NCI-H1436 (cell line): ENCODE data around the gene OCRL.

Experiments used
- DNase-seq: peaks from one replicate; lab custom pipeline; 2025; lab: John Stamatoyannopoulos, UW

OCRL gene

DNA sequence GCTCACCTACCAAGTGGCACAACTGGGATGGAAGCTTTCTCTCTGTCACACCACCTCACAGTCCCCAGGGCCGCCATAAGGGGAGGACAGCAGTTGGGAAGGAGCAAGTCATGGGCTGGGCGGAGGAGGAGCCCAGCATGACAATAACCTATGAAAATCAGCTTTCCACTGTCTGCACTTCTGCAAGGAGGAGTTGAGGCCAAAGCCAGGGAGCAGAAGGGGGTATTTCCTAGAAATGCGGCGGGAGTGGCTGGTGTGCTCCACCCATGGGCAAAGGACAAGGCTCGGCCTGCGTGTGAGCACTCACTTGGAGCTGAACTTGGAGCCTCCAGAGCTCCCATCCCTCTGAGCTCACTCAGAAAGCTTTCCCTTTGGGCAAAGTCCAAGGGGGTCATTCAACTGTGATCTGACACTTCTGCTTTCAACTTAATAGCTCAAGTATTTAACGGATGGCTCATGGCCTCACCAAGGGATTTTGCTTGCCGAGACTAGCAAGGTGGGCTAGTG, 96.2 kb downstream of the OCRL start:
- DNase-seq, result no peak

DNA sequence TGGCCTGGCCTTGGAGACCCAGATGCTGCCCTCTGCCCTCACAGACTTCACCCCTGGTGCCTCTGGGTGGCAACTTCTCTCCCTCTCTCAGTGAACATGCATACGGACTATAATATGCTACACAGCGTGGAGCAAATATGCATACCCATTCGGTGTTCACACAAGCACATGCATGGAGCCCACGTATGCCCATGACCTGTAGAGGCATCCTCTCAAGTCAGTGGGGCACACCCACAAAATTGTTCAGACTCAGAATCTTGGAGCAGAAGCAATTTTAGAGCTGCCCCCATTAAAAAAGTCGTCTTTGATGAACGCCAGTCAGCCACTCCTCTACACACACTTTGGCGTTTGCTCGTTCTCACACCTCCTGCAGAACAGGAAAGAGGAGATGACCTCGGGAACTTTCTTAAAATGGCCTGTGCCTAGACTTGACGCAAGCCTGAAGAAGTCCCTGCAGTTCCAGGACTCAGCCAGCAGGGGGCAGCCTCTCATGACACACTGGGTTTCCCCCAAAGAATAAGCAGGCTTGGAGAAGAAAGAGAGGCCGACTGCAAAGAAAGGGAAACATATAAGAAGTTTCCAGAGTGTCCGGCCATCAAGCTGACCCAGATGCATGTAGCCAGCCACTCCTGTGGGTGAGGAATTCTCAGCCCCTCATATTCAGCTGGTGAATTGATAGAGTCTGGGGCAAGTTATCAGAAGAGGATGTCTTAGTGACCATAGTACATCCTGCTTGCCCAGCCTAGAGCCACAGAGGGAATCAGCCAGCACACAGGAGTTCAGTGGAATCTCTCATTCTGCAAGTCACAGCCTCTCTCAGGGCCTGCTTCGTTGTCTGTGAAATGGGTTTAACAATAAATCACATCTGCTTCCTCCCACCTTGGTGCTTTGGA, 97.4 kb downstream of the OCRL start:
- peak; percentile 65 for DNase-seq

DNA sequence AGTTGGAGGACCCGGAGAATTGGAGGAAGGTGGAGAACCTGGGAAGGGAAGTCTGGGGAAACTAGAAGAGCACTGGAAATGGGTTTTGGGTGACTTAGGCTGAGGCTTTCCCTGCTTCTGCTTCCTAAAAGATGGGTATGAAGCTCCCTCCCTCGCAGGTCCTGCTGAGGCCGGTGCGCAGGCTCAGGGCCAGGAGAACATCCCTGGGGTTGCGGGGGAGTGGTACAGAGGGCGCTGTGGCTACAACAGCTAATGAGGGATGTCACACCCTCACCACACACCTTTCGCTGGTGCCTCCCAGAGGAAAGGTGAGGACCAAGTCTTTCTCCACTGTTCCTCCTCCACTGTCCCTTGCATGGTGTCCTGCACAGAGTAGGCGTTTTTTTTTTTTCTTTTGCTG, 98.9 kb downstream of the OCRL start:
- DNase-seq, result no peak

DNA sequence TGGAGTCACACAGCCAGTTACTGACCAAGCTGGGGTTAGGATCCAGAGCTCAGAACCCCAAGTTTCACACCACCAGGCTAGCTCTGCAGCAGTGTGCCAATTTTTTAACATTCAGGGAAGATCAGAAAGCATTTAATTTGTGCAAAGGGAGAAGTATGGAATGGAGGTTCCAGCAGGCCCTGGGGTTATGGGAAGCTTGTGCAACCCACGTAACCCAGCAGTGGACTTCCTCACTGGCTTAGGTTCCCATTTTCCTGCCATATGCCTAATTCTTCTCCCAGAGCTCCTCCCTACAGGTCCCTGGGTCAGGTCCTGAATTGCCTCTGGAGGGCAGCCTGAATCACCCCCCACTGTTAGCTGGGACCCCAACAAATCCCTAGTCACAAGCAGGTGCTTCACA, 100.7 kb downstream of the OCRL start:
- no peak for DNase-seq

DNA sequence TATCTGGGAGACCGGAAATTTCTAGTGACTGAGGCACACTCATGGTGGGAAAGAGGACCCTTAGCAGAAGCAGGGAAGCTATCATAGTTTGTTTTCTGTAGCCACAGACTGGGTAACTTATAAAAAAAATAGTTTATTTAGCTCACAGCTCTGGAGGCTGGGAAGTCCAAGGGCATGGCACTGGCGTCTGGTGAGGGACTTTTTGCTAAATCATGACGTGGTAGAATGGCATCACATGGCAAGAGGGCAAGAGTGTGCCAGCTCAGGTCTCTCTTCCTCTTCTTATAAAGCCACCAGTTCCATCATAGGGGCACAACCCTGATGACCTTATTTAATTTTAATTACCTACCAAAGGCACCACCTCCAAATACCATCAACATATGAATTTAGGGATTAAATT, 101.4 kb downstream of the OCRL start:
- no peak for DNase-seq

DNA sequence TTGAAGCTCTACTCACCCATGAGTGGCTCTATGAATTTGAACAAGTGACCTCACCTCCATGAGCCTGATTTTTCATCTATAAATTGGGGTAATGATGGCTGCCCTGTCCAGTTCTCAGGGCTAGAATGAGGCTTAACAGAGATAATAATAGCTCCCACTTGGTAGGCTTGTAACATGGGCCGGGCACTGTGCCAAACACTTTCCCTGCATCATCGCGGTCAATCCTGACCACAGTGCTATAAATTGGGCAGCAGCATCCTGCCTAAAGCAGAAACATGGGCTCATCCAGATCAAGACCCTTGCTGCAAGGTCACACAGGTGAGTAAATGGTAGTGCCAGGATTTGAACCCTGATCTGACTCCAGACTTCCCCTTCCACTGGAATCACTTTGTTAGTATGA, 101.9 kb downstream of the OCRL start:
- no peak for DNase-seq
